ENCODE results near the gene RFNG.

The RFNG gene

GRCh38 chr17:82023447-82024241, 28.0 kb downstream of the RFNG start:
- FAIRE-seq = no peak

- peak; percentile 82 for FAIRE-seq
Observed at GRCh38 chr17:82022981-82023446, 28.6 kb downstream of the RFNG start, which contains the start of gene LRRC45. TSS of gene LRRC45 (plus strand) at chr17:82023305. CDS start at chr17:82023644, 339 bp downstream.

- FAIRE-seq = no peak
Observed at GRCh38 chr17:82022310-82022980, 29.2 kb downstream of the RFNG start, which contains the start of gene CENPX. TSS of gene CENPX (minus strand) at chr17:82022878. CDS start at chr17:82022861, 17 bp downstream.

- FAIRE-seq = no peak
Observed at GRCh38 chr17:82021900-82022309, 29.7 kb downstream of the RFNG start.

- FAIRE-seq = no peak
Observed at GRCh38 chr17:82021107-82021899, 30.3 kb downstream of the RFNG start.

- FAIRE-seq = no peak
Observed at GRCh38 chr17:82020572-82021106, 31.0 kb downstream of the RFNG start.

- FAIRE-seq = no peak
Observed at GRCh38 chr17:82019690-82020571, 31.7 kb downstream of the RFNG start.

GRCh38 chr17:82018989-82019689, 32.5 kb downstream of the RFNG start:
- no peak for FAIRE-seq

GRCh38 chr17:82018152-82018988, 33.2 kb downstream of the RFNG start:
- no peak for FAIRE-seq

GRCh38 chr17:82017612-82018151, 33.9 kb downstream of the RFNG start:
- FAIRE-seq = no peak

GRCh38 chr17:82016875-82017459, 34.6 kb downstream of the RFNG start:
- no peak for FAIRE-seq

- FAIRE-seq = no peak
Observed at GRCh38 chr17:82016061-82016874, 35.3 kb downstream of the RFNG start.

- no peak for FAIRE-seq
Observed at GRCh38 chr17:82015311-82015971, 36.2 kb downstream of the RFNG start.

GRCh38 chr17:82014971-82015310, 36.7 kb downstream of the RFNG start:
- FAIRE-seq = no peak

- no peak for FAIRE-seq
Observed at GRCh38 chr17:82014432-82014831, 37.2 kb downstream of the RFNG start.

GRCh38 chr17:82013772-82014321, 37.8 kb downstream of the RFNG start:
- FAIRE-seq = no peak

GRCh38 chr17:82013341-82013740, 38.3 kb downstream of the RFNG start:
- no peak for FAIRE-seq

Data from colon (tissue), 2 donors.